HG02970 (cell line): ENCODE measurements around the gene PTGES.

ENCODE experiments used
- ATAC-seq: cut with Tn5 transposase; IDR thresholded peaks from one replicate; pipeline ENCODE4 v1.9.1; 2021; ENCODE audit warnings: mild to moderate bottlenecking, moderate library complexity, moderate number of reproducible peaks; ENCODE audit not compliant: unreplicated experiment, low FRiP score

PTGES gene

DNA sequence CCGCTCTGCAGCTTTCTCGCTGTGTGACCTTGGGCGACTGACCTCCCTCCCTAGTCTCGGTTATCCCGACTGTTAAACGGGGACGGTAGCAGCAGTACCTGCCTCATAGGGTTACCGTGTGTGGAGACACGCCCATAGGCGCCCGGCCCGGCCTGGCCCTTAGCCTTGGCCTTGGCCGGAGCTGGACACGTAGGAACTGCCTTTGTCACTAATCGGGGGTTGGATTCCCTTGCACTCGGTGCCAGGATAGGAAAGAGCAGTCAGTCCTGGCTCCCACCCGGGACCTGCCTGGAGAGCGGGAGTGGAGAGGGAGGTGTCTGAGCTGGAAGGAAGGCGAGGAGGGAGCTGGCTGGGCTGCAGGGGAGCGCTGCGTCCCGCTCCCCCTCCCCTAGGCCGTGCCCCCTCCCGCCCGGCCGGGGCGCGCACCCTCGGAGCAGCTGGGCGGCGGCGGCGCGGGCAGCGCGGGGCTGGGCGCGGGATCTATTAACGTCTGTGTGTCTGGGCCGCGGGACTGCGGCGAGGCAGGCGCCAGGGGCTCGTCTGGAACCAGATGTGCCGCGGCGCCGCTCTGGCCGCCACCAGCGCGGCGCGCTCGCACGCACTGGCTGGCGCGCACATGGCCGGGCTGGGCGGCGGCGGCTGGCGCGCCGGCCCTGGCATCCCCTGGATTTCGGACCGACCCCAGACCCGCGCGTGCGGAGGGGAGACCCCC lies 55.7 kb downstream of the PTGES start:
- ATAC-seq: no peak

DNA sequence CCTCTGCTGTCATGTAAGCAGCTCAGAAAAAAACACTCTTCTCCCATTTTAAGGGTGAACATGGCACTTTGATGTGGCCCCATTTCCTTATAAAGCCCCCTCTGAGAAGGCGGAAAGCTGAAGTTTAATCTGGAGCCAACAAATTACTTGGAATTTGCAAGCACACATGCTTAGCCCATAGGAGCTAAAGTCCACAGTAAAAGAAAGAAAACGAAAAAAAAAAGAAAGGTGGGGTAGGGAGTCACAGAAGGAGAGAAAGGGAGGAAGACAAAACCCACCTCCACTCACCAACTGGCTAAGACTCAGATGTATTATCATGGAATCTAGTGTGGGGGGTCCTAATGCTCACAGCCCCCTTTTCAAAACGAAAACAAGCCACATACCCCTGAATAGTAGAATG lies 57.0 kb downstream of the PTGES start:
- ATAC-seq: no peak

DNA sequence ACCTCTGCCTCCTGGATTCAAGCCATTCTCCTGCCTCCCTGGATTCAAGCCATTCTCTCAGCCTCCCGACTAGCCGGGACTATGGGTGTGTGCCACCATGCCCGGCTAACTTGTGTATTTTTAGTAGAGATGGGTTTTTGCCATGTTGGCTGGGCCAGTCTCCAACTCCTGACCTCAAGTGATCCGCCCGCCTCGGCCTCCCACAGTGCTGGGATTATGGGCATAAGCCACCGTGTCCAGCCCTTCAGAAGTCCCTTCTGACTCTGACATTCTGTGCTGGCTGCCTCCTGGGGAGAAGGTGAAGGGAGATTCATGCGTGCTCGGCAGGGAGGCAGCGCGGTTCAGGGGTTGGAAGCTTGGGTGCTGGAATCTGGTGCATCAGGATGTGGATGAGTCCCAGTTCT lies 58.6 kb downstream of the PTGES start:
- ATAC-seq: no peak

GRCh38 chr9:129693741-129694140 lies 59.1 kb downstream of the PTGES start:
- no peak for ATAC-seq

DNA sequence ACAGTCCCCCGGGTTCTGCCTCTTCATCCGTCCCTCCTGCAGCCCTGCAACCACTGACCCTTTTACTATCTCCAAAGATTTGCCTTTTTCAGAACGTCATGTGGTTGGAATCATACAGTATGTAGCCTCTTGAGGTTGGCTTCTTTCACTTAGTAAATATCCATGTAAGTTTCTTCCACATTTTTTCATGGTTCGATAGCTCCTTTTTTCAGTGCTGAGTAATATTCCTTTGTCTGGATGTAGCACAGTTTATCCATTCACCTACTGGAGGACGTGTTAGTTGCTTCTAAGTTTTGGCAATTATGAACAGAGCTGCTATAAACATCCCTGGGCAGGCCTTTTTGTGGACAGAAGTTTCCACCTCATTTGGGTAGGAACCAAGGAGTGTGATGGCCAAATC lies 60.3 kb downstream of the PTGES start:
- ATAC-seq: no peak
